HepG2 (cell line): Measurements from ENCODE around the gene ZNF500. TPM values are rescaled to one million over a fixed set of nuclear protein-coding genes. Genes with fewer than 3 reads are reported as not detected.

Experiments
- ATAC-seq: fragments of 200-7000 bp; cut with Tn5 transposase; 3 replicates; pipeline ENCODE4 v1.9.1; 2020; ENCODE audit warnings: mild to moderate bottlenecking, moderate library complexity
- BruUV-seq: library from RNA; stranded (reverse); fragments of 400-500 nt; replicated peaks from 2 replicates; lab custom pipeline; 2021; lab: Mats Ljungman, UMichigan
- CTCF ChIA-PET: fragments of 300-600 bp; formaldehyde crosslinking; extraction: SDS; loops from one replicate; lab custom pipeline; 2021; ENCODE audit warnings: low total read pairs, inconsistent platforms, low intra/inter-chr PET ratio; lab: Yijun Ruan, JAX
- POLR2A ChIA-PET: fragments of 350-600 bp; sonication (Branson Sonifier 250); formaldehyde crosslinking; loops from one replicate; lab custom pipeline; 2020; ENCODE audit warnings: antibody characterized with exemption, inconsistent platforms; lab: Yijun Ruan, JAX
- DNase-seq: peaks from one replicate; pipeline ENCODE4 v3.0.0-alpha.2; 2015; ENCODE audit warnings: low spot score
- FAIRE-seq: peaks from 3 replicates; lab custom pipeline; 2011; peaks lifted over from hg19 to GRCh38; lab: Jason Lieb, UNC
- H2AFZ ChIP-seq: one replicate; pipeline ENCODE4 v1.6.1; 2011; ENCODE audit warnings: low read length, inconsistent platforms
- H3K27ac ChIP-seq: fragments of 300-600 bp; 3 replicates; pipeline ENCODE4 v1.8.0; 2011; ENCODE audit warnings: mixed run types, mild to moderate bottlenecking, mixed read lengths, low read length, inconsistent platforms; ENCODE audit not compliant: insufficient read depth; ENCODE audit errors: extremely low read length
- H3K27me3 ChIP-seq, 2 experiments: fragments of 200-600 bp in 1 of 2; 2 replicates in 1 of 2; 3 replicates in 1 of 2; pipeline versions ENCODE4 v1.6.0 to v1.8.0; 2011; ENCODE audit warnings: low read length in 2 of 2, mild to moderate bottlenecking in 2 of 2, moderate library complexity in 2 of 2, inconsistent platforms in 1 of 2; ENCODE audit not compliant: insufficient read depth in 2 of 2, control insufficient read depth in 1 of 2
- H3K36me3 ChIP-seq, 2 experiments: fragments of 200-600 bp in 1 of 2; replicated peaks in 1 of 2; 2 replicates in 1 of 2; 3 replicates in 1 of 2; pipeline versions ENCODE4 v1.5.1 to v1.8.0; 2011; ENCODE audit warnings: low read length in 2 of 2, inconsistent platforms in 1 of 2; ENCODE audit not compliant: insufficient read depth in 2 of 2, control insufficient read depth in 1 of 2
- H3K4me1 ChIP-seq: 2 replicates; pipeline ENCODE4 v1.5.1; 2012; ENCODE audit warnings: low read length, inconsistent platforms; ENCODE audit not compliant: insufficient read depth
- H3K4me2 ChIP-seq: 2 replicates; pipeline ENCODE4 v1.6.0; 2011; ENCODE audit warnings: low read depth, low read length, inconsistent platforms
- H3K4me3 ChIP-seq, 3 experiments: fragments of 200-600 bp in 1 of 3; sonication (generic), shearing (Covaris generic) in 1 of 3; replicated peaks in 1 of 3; 2 replicates each; pipeline ENCODE4 v1.5.1; 2011 to 2016; ENCODE audit warnings: low read length in 3 of 3, inconsistent platforms in 2 of 3, low read depth in 2 of 3, mild to moderate bottlenecking in 2 of 3, control low read depth in 1 of 3, mixed read lengths in 1 of 3; ENCODE audit not compliant: insufficient read depth in 1 of 3
- H3K79me2 ChIP-seq: one replicate; pipeline ENCODE4 v1.6.1; 2011; ENCODE audit warnings: low read length, inconsistent platforms; ENCODE audit not compliant: insufficient read depth
- H3K9ac ChIP-seq: 2 replicates; pipeline ENCODE4 v1.6.0; 2011; ENCODE audit warnings: mild to moderate bottlenecking, low read depth, low read length, inconsistent platforms; ENCODE audit not compliant: insufficient read depth
- H3K9me3 ChIP-seq: 2 replicates; pipeline ENCODE4 v1.5.1; 2012; ENCODE audit warnings: mild to moderate bottlenecking, low read length
- H4K20me1 ChIP-seq: 2 replicates; pipeline ENCODE4 v1.6.0; 2011; ENCODE audit warnings: inconsistent platforms, mild to moderate bottlenecking, low read length, moderate library complexity; ENCODE audit not compliant: insufficient read depth
- ADNP ChIP-seq: sonication (generic); formaldehyde crosslinking; IDR thresholded peaks from 2 replicates; pipeline ENCODE4 v1.4.0; 2020; ENCODE audit warnings: missing genetic modification reagents
- ARNT2 ChIP-seq: sonication (generic); formaldehyde crosslinking; IDR thresholded peaks from 2 replicates; pipeline ENCODE4 v1.8.0; 2022; ENCODE audit warnings: mild to moderate bottlenecking, low read depth, missing genetic modification reagents, moderate library complexity
- ATF7-NPFF ChIP-seq: sonication (generic); formaldehyde crosslinking; IDR thresholded peaks from 2 replicates; pipeline ENCODE4 v1.8.1; 2023; ENCODE audit warnings: mild to moderate bottlenecking, low read depth, missing genetic modification reagents, moderate library complexity
- FOSL1 ChIP-seq: sonication (generic); formaldehyde crosslinking; IDR thresholded peaks from 2 replicates; pipeline ENCODE4 v1.9.0; 2021; ENCODE audit warnings: missing genetic modification reagents, borderline replicate concordance
- FOXP1 ChIP-seq, 2 experiments: fragments of 450-650 bp in 1 of 2; IDR thresholded peaks; 2 replicates each; pipeline ENCODE4 v1.6.1; 2017 to 2018; ENCODE audit warnings: antibody characterized with exemption in 1 of 2
- FOXP4 ChIP-seq: sonication (generic); formaldehyde crosslinking; IDR thresholded peaks from 2 replicates; pipeline ENCODE4 v1.4.0; 2020; ENCODE audit warnings: missing genetic modification reagents
- HDAC1 ChIP-seq: sonication (generic); formaldehyde crosslinking; IDR thresholded peaks from 2 replicates; pipeline ENCODE4 v1.5.1; 2020; ENCODE audit warnings: mild to moderate bottlenecking, missing genetic modification reagents
- ISL2 ChIP-seq: sonication (generic); formaldehyde crosslinking; IDR thresholded peaks from 2 replicates; pipeline ENCODE4 v1.5.0; 2020; ENCODE audit warnings: missing genetic modification reagents
- KDM1A ChIP-seq: IDR thresholded peaks from 2 replicates; pipeline ENCODE4 v1.6.1; 2016; ENCODE audit warnings: missing compliant biosample characterization
- MEF2D ChIP-seq: sonication (generic); formaldehyde crosslinking; IDR thresholded peaks from 2 replicates; pipeline ENCODE4 v1.5.1; 2020; ENCODE audit warnings: mild to moderate bottlenecking, missing genetic modification reagents
- MIER3 ChIP-seq: IDR thresholded peaks from 2 replicates; pipeline ENCODE4 v1.6.1; 2016; ENCODE audit warnings: missing compliant biosample characterization, borderline replicate concordance
- RELA ChIP-seq: sonication (generic); formaldehyde crosslinking; IDR thresholded peaks from 2 replicates; pipeline ENCODE4 v1.4.0; 2020; ENCODE audit warnings: missing genetic modification reagents
- RFXANK ChIP-seq: IDR thresholded peaks from 2 replicates; pipeline ENCODE4 v1.6.1; 2016
- SMAD1 ChIP-seq: sonication (generic); formaldehyde crosslinking; IDR thresholded peaks from 2 replicates; pipeline ENCODE4 v1.4.0; 2020; ENCODE audit warnings: missing genetic modification reagents, low read depth, mild to moderate bottlenecking, borderline replicate concordance
- STAT6 ChIP-seq: sonication (generic); formaldehyde crosslinking; IDR thresholded peaks from 2 replicates; pipeline ENCODE4 v1.4.0; 2020; ENCODE audit warnings: missing genetic modification reagents, mild to moderate bottlenecking, borderline replicate concordance
- ZNF331 ChIP-seq: sonication (generic); formaldehyde crosslinking; IDR thresholded peaks from 2 replicates; pipeline ENCODE4 v1.4.0; 2020; ENCODE audit warnings: missing genetic modification reagents
- ZNF460 ChIP-seq: sonication (generic); formaldehyde crosslinking; IDR thresholded peaks from 2 replicates; pipeline ENCODE4 v1.5.1; 2020; ENCODE audit warnings: missing genetic modification reagents, mild to moderate bottlenecking, borderline replicate concordance
- ZNF605 ChIP-seq: sonication (generic); formaldehyde crosslinking; IDR thresholded peaks from 2 replicates; pipeline ENCODE4 v1.8.0; 2022; ENCODE audit warnings: mild to moderate bottlenecking, missing genetic modification reagents
- ZNF746 ChIP-seq: sonication (generic); formaldehyde crosslinking; IDR thresholded peaks from 2 replicates; pipeline ENCODE4 v1.8.0; 2022; ENCODE audit warnings: mild to moderate bottlenecking, missing genetic modification reagents
- ZNF749 ChIP-seq: sonication (generic); formaldehyde crosslinking; IDR thresholded peaks from 2 replicates; pipeline ENCODE4 v1.8.0; 2022; ENCODE audit warnings: mild to moderate bottlenecking, missing genetic modification reagents, moderate library complexity, borderline replicate concordance
- ZNF773 ChIP-seq: sonication (generic); formaldehyde crosslinking; IDR thresholded peaks from 2 replicates; pipeline ENCODE4 v1.4.0; 2020; ENCODE audit warnings: missing genetic modification reagents, borderline replicate concordance
- ZNF790 ChIP-seq: sonication (generic); formaldehyde crosslinking; IDR thresholded peaks from 2 replicates; pipeline ENCODE4 v1.8.0; 2022; ENCODE audit warnings: missing genetic modification reagents, mild to moderate bottlenecking, borderline replicate concordance
- WGBS: methylation state at CpG from one replicate; pipeline ENCODE4 v1.1.6; 2017; ENCODE audit warnings: low lambda C conversion rate; 5-methylcytosine and 5-hydroxymethylcytosine counted together
- in situ Hi-C: cut with HindIII; loops from 2 replicates; pipeline ENCODE4 v1.10.0; 2017; ENCODE audit warnings: low pct_unique_long_range_greater_than_20kb; ENCODE audit not compliant: extremely low pct_ligation_motif_present
- intact Hi-C: fragments of 100-400 bp; cut with micrococcal nuclease; formaldehyde crosslinking; loops from one replicate; pipeline ENCODE4 v1.10.0; 2022; ENCODE audit not compliant: unreplicated experiment
- polyA plus RNA-seq, 8 experiments: library from polyadenylated mRNA; depleted of rRNA in 3 of 8; stranded (reverse) in 7 of 8; unstranded in 1 of 8; fragments of >200 nt; fragmentation: Illumina TruSeq in 4 of 8; extraction: Trizol in 4 of 8; gene quantifications; 2 replicates each; pipeline versions ENCODE4 v1.2.1 to v1.2.3, GENCODE V29; 2011 to 2016; ENCODE audit warnings: low read depth in 4 of 8, missing spikeins in 1 of 8, mixed read lengths in 1 of 8; ENCODE audit not compliant: insufficient read depth in 1 of 8
- total RNA-seq, 5 experiments: library from RNA; depleted of rRNA; stranded (reverse); fragments of >200 nt; fragmentation: Illumina TruSeq; extraction: Trizol; gene quantifications; 2 replicates each; pipeline ENCODE4 v1.2.3, GENCODE V29; 2016; ENCODE audit warnings: low read depth in 1 of 5

The ZNF500 gene
- total and polyA plus RNA-seq, 2 of the 13 experiments (the other 11 are each of a cell fraction or from before 2014, with no cell fraction given): 6.1 to 12.2 TPM

- H3K27ac ChIP-seq: peak overlapping the region; percentile 22
- H3K9ac ChIP-seq: peak overlapping the region; percentile 11
- peak overlapping the region in 2 of 3 experiments; percentile 9 to 67; a peak in 3 of 6 replicates for H3K4me3 ChIP-seq
- intact Hi-C loops (no loop called here), in situ Hi-C loops (no loop called here)
- H3K4me1 ChIP-seq: peaks cover 82% of the 10 kb centered on the region
- no peak overlapping the region for H2AFZ ChIP-seq
- H3K4me2 ChIP-seq: peak overlapping the region; percentile 88
- no TSS peak for BruUV-seq
- H3K27me3 ChIP-seq: no peaks in the 10 kb centered on the region; a peak in 1 of 5 replicates
- peak; percentile 13 for ATAC-seq
- no peak for FAIRE-seq
- DNase-seq: no peak
- WGBS: under 1% methylated on average over 7 of the region's 7 CpGs
- POLR2A ChIA-PET: interaction anchor here (0.8 to 3.0 kb wide), 5 partner anchors 12 to 156 kb away, joined by 3 to 17 read pairs (median 5); partner anchors contain the start of genes ANKS3, DNAAF8 and ROGDI
- no peaks in the 10 kb centered on the region for H4K20me1 ChIP-seq
- H3K9me3 ChIP-seq: no peaks in the 10 kb centered on the region
- no peaks in the 10 kb centered on the region for H3K79me2 ChIP-seq
- no peaks in the 10 kb centered on the region for H3K36me3 ChIP-seq
- CTCF ChIA-PET: interaction anchor here (0.9 kb wide), 1 partner anchor 136 kb away, joined by 3 read pairs; no protein-coding TSS in a partner anchor
- no peak for TF ChIP-seq ZNF749 (CRISPR knock-in tag)
- TF ChIP-seq FOSL1 (CRISPR knock-in tag): no peak
- TF ChIP-seq ARNT2 (CRISPR knock-in tag): peak; percentile 53; the same call in 1 of the 2 replicates
- no peak for TF ChIP-seq FOXP1 (IDR thresholded peaks at IDR 0.05)
- peak; percentile 2; the same call in 1 of the 2 replicates for TF ChIP-seq FOXP1 (CRISPR knock-in tag; IDR thresholded peaks at IDR 0.05)
- no peak for TF ChIP-seq SMAD1 (CRISPR knock-in tag)
- no peak for TF ChIP-seq RELA
- TF ChIP-seq KDM1A: 0 out of 2 replicates have a peak, but pooled peaks have one; percentile 45
- peak; percentile 28; the same call in 1 of the 2 replicates for TF ChIP-seq ADNP (CRISPR knock-in tag)
- TF ChIP-seq ZNF460 (CRISPR knock-in tag): peak; percentile 97
- TF ChIP-seq MEF2D (CRISPR knock-in tag): no peak
- no peak for TF ChIP-seq ZNF746 (CRISPR knock-in tag)
- 0 out of 2 replicates have a peak, but pooled peaks have one; percentile 29 for TF ChIP-seq HDAC1 (CRISPR knock-in tag)
- TF ChIP-seq STAT6 (CRISPR knock-in tag): no peak
- TF ChIP-seq ZNF773 (CRISPR knock-in tag): no peak
- 0 out of 2 replicates have a peak, but pooled peaks have one; percentile 10 for TF ChIP-seq FOXP4 (CRISPR knock-in tag)
- 0 out of 2 replicates have a peak, but pooled peaks have one; percentile 9 for TF ChIP-seq ZNF605 (CRISPR knock-in tag)
- no peak for TF ChIP-seq RFXANK (CRISPR knock-in tag)
- TF ChIP-seq ZNF331 (CRISPR knock-in tag): no peak
- TF ChIP-seq ZNF790 (CRISPR knock-in tag): no peak
- TF ChIP-seq MIER3 (CRISPR knock-in tag): no peak
- 0 out of 2 replicates have a peak, but pooled peaks have one; percentile 2 for TF ChIP-seq ISL2 (CRISPR knock-in tag)
- TF ChIP-seq ATF7-NPFF: 0 out of 2 replicates have a peak, but pooled peaks have one; percentile 22
These were observed 21.9 kb upstream of the ZNF500 start for GRCh38 chr16:4788910-4789309.
